Stimulated activated naive CD4-positive, alpha-beta T cell treated with Interleukin-2 at 50 U/mL for 16 hours (primary cell): ENCODE data around the gene RRP1B.
"Not testable (repeated sequence)": the region's sequence is repeated elsewhere in the genome, so short reads cannot be mapped to it uniquely, and the experiment has no call there.

Source experiments
- DNase-seq: peaks from one replicate; lab custom pipeline; 2025; lab: John Stamatoyannopoulos, UW

RRP1B gene

GRCh38 chr21:43667191-43667904 lies 8.0 kb downstream of the RRP1B start:
- DNase-seq: no peak

- DNase-seq: no peak
Measured at GRCh38 chr21:43669828-43670605, 10.7 kb downstream of the RRP1B start.

GRCh38 chr21:43675871-43676270 lies 16.5 kb downstream of the RRP1B start:
- DNase-seq: no peak

- no peak for DNase-seq
Measured at GRCh38 chr21:43676391-43676790, 17.0 kb downstream of the RRP1B start.

- DNase-seq: no peak
Measured at GRCh38 chr21:43679951-43680350, 20.6 kb downstream of the RRP1B start.

- DNase-seq: not testable (repeated sequence)
Measured at GRCh38 chr21:43680421-43680820, 21.1 kb downstream of the RRP1B start.

GRCh38 chr21:43681650-43682049 lies 22.3 kb downstream of the RRP1B start:
- DNase-seq: no peak

GRCh38 chr21:43684424-43684823 lies 25.1 kb downstream of the RRP1B start:
- no peak for DNase-seq

- DNase-seq: no peak
Measured at GRCh38 chr21:43686811-43687565, 27.6 kb downstream of the RRP1B start.

- DNase-seq: no peak
Measured at GRCh38 chr21:43687566-43688399, 28.4 kb downstream of the RRP1B start.

- no peak for DNase-seq
Measured at GRCh38 chr21:43688906-43689305, 29.5 kb downstream of the RRP1B start.

GRCh38 chr21:43689556-43690337 lies 30.4 kb downstream of the RRP1B start:
- no peak for DNase-seq

GRCh38 chr21:43690346-43690745 lies 31.0 kb downstream of the RRP1B start:
- no peak for DNase-seq

GRCh38 chr21:43691086-43691795 lies 31.9 kb downstream of the RRP1B start:
- DNase-seq: no peak

- DNase-seq: no peak
Measured at GRCh38 chr21:43691801-43692200, 32.4 kb downstream of the RRP1B start.

GRCh38 chr21:43692949-43693348 lies 33.6 kb downstream of the RRP1B start:
- no peak for DNase-seq

- DNase-seq: no peak
Measured at GRCh38 chr21:43693981-43694380, 34.6 kb downstream of the RRP1B start.

GRCh38 chr21:43694437-43695079 lies 35.2 kb downstream of the RRP1B start:
- no peak for DNase-seq

GRCh38 chr21:43696214-43696613 lies 36.9 kb downstream of the RRP1B start:
- no peak for DNase-seq
